GM12801 (cell line): Measurements from ENCODE around the gene TIMM17A.

ENCODE experiments used
- TF ChIP-seq, protein P1 (sequence below): IDR thresholded peaks from one replicate; pipeline ENCODE4 v1.5.1; 2011; ENCODE audit warnings: control low read depth; ENCODE audit not compliant: insufficient read length; ENCODE audit errors: extremely low read depth

TIMM17A gene

GRCh38 chr1:201982082-201982622, 26.8 kb downstream of the TIMM17A start:
- TF ChIP-seq, protein P1, sequence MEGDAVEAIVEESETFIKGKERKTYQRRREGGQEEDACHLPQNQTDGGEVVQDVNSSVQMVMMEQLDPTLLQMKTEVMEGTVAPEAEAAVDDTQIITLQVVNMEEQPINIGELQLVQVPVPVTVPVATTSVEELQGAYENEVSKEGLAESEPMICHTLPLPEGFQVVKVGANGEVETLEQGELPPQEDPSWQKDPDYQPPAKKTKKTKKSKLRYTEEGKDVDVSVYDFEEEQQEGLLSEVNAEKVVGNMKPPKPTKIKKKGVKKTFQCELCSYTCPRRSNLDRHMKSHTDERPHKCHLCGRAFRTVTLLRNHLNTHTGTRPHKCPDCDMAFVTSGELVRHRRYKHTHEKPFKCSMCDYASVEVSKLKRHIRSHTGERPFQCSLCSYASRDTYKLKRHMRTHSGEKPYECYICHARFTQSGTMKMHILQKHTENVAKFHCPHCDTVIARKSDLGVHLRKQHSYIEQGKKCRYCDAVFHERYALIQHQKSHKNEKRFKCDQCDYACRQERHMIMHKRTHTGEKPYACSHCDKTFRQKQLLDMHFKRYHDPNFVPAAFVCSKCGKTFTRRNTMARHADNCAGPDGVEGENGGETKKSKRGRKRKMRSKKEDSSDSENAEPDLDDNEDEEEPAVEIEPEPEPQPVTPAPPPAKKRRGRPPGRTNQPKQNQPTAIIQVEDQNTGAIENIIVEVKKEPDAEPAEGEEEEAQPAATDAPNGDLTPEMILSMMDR = no peak

- TF ChIP-seq, protein P1 = no peak
Measured at GRCh38 chr1:201982623-201983379, 27.5 kb downstream of the TIMM17A start, which contains the start of gene RNPEP. TSS of gene RNPEP (plus strand) at chr1:201982648. CDS start at chr1:201982667, 19 bp downstream.

DNA sequence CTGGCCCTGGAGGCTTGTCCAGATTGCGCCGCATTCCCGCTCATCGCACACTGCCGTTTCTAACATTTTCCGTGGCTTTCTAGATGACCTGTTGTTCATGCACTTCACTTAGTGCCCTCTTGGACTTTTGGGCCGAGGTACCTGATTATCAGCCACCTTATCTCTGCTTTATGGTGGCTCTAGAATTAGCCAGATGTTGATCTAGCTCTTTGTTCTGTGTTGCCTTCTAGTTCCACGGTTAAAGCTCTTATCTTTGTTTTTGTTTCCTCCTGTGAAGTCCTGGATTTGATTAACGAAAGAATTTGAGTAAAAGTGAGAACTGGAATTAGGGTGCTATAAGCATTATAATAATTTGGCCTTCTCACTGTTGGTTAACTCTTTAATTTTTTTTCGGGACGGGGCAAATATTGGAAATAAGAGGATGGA, 28.1 kb downstream of the TIMM17A start:
- TF ChIP-seq, protein P1 = no peak

- TF ChIP-seq, protein P1 = no peak
Measured at GRCh38 chr1:201984446-201984845, 29.1 kb downstream of the TIMM17A start.

DNA sequence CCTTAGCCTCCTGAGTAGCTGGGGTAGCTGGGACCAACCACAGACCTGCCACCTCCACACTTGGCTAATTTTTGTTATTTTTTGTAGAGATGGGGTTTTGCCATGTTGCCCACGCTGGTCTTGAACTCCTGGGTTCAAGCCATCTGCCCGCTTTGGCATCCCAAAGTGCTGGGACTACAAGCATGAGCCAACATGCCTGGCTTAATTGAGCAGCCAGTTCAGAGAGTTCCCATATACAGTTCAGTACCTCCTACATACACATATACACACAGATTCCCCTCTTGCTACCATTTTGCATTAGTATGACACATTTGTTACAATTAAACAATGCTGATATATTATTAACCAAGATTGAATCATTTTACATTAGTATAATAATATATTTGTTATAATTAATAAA, 30.1 kb downstream of the TIMM17A start:
- TF ChIP-seq, protein P1 = no peak

DNA sequence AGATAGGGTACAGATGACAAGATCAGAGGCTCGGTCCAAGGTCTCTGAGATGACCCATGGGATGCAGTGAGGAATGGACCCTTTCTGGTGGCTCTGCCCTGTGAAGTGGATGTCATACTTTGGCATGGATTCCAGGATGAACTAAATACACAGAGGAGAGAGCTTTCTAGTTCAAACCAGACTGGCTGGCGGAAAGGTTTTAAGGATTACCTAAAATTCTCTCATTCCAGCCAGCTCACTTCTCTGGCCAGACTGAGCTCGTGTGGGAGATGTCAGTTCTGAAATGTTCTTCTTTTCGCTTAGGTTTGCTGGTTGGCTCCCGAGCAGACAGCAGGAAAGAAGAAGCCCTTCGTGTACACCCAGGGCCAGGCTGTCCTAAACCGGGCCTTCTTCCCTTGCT, 33.3 kb downstream of the TIMM17A start:
- TF ChIP-seq, protein P1 = no peak

- TF ChIP-seq, protein P1 = no peak
Measured at GRCh38 chr1:201989354-201990128, 34.2 kb downstream of the TIMM17A start.
